Fibroblast of upper back skin (primary cell): Measurements from ENCODE around the gene NEUROG1.

Experiments used
- DNase-seq: peaks from one replicate; pipeline ENCODE4 v3.0.0-alpha.2; 2013

The NEUROG1 gene

DNA sequence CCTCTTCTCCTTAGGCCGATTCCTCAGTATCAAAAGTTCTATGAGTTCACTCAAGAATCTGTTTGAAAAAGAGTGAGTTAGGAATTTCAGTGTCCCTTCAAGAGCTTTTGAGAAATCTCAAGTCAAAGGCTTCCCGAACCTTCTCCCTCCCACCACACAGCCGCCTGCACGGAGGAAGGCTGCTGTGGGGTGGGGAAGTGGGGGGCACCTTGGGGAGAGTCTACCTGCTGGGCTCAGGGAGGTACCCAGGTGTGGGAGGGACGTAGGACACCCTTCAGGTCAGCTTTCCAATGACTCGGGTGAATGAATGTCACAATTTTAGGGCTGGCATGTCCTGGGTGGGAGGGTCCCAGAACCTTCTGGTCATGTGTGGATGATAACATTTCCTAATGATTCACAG lies 25.5 kb upstream of the NEUROG1 start:
- DNase-seq = no peak

DNA sequence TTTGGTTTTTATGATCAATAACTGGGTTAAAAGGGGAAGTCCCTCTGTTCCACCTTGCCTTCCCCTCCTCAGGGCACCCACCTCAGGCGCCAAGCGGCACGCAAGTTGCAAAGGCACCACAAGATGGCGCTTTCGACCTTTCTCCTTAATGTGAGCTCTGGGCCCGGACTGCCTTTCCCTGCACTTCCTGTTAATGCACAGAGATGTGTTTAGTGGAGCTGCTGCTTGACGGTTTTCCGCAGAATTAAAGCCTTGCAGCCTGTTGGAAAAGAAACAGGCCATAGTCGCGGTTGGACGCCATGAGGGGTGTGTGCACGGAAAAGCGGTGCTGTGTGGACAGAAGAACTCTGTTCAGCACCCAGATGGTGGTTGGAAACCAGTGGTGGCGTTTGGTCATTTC lies 25.1 kb upstream of the NEUROG1 start:
- peak; percentile 79 for DNase-seq

DNA sequence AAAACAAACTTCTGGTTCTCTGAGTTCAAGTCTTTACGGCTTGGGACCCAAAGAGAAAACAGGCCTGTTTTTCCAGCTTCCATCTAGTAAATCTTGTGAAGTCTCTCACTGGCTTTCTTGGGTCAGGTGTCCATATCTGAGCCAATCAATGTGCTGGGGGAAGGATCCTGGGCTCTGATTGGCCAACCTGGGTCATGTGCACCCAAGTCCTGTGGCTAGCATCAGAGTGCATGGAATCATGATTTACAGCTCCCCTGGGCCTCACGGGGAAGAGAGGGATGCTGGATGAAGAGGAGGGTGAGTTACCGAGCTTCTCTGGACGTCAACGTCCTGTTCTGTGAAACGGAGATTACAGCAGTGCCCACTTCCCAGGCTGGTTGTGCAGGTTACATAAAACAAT lies 23.6 kb upstream of the NEUROG1 start:
- DNase-seq = peak; percentile 11

DNA sequence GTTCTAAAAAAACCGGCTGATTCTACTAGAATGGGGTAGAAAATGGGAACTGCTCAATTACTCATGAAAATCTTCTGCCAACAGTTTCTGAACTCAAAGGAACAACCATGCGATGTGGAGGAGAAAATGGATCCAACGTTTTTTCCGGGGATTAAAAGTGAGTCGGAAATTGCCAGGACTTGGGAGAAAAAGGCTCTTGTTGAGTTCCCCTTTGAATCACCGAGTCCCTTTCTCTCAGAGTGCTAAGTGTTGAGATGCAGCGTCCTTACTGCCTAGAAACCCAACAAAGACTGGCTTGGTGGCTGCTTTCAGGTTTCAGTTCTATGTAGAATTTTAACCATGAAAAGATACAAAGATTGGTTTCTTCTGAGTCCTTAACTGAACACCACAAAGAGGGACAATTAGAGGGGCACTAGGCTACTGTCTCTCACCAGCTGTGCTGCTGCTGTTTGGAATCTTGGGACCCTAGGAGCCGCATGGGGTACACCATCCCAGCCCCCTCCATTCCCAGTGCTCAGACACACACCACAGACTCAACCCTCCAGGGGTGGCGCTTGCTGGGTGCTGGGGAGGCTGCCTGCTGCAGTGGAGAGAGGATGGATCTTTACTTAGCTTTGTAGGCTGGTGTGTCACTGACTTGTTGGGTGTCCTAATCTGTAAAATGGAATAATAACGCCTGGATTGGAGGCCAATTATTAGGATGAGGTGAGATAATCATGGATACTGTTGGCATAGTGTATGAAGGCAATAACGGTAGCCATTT lies 21.5 kb upstream of the NEUROG1 start:
- DNase-seq = no peak

DNA sequence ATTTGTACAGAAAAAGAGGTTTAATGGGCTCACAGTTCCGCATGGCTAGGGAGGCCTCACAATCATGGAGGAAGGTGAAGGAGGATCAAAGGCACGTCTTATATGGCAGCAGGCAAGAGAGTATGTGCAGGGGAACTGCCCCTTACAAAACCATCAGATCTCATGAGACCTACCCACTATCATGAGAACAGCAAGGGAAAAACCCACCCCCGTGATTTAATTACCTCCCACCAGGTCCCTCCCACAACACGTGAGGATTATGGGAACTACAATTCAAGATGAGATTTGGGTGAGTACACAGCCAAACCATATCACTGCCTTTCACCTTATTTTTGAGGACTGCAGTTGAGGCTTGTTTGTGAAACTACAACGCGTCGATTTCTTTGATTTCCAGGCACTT lies 20.9 kb upstream of the NEUROG1 start:
- DNase-seq = no peak

DNA sequence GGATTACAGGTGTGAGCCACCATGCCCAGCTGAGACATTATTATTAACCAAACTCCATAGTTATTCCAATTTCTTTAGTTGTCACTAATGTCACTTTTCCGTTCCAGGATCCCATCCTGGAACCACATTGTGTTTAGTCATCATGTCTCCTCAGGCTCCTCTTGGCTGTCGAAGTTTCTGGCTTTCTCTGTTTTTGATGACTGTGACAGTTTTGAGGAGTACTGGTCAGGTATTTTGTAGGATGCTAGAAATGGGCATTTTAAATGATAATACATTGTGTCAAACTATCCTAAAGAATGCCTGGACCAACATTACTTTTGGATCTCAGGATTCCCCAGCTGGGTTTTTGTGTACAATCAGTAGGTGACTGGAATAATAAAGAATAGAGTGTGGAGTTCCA lies 19.8 kb upstream of the NEUROG1 start:
- no peak for DNase-seq

DNA sequence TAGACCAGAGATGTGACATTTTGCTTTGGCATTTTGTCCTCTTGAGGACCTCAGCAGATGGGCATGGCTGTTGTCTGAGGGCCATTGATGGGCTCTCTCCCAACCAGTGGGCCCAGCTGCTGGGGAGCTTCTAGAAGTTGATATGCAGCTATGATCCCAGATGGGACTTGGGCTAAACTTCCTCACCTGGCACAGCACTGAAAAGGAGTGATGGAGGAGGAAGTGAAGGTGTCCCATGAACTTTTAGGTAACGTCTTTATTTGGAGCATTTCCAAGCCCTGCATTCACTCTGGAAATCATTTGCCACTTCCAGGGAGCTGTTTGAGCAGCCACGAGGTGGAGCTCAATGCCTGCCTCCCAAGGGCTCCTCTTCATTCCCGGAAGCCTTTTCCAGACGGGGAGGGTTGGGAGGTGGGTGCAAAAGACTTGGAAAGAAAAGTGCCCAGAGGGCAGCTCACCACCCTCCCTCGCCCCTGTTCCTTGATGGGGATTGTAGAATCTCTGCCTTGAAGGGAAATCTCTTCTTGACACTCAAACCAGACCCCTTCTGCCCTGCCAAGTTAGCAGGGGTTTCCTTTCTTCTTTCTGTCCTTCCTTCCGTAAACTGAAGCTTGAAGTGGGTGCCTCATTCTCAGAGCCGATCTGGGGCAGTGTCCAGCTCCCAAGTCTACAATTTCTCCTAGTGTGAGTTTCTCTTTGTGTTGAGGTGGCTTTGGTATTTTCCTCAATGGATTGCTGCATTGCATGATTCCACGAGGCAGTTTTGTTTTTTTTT lies 18.1 kb upstream of the NEUROG1 start:
- DNase-seq = peak; percentile 20

DNA sequence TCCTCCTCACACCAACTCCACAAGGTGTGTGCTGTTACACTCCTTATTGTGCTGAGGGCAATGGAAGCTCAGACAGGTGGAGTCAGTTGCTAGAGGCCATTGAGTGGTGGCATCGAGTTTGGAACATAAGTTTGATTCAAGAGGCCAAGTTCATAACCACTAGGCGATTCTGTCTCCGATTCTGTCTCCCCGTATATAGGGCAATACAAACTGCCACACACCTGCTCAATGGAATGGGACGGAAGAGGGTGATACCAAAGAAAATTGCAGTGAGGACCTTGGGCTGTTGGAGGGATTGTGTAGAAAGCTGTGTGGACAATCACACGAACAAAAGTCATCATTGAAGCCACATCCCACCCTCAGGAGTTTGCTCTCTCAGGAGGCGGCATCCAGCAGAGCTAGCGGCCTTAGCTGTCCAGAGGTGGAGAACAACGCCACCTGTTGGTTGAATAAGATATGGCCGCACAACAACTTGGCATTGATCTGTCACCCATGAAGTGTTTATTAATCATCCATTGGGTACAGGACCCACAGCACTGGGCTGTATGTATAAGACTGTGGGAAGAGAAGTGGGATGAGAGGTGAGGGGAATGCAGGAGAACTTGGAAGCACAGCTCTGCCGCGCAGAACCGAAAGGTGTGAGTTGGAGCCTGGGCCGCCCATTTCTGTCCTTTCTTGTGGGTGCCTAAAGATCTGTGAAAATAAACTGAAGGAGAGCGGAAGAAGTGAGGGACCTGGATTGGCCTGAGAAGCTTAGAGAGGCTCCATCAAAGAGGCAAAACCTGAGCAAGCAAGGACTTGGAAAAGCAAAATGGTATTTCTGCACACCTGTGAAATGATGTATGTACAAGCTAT lies 16.1 kb upstream of the NEUROG1 start:
- peak; percentile 66 for DNase-seq

DNA sequence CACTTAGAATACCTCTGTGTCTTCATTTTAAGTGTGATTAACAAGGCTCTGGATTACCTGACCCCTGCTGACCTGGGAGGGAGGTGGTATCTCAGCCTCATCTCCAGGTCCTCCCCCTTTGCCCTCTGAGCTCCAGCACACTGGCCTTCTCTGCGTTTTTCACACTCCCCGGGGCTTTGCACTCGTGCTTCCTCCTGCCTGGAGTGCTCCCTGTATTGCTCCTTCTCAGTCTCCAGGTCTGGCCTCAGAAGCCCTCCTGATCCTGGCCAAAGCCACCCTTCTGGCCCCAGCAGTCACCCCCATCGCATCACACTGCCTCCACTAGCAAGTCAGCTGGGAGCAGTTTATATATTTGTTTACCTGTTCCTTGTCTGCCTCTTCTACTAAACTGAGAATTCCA lies 13.6 kb upstream of the NEUROG1 start:
- DNase-seq = no peak

DNA sequence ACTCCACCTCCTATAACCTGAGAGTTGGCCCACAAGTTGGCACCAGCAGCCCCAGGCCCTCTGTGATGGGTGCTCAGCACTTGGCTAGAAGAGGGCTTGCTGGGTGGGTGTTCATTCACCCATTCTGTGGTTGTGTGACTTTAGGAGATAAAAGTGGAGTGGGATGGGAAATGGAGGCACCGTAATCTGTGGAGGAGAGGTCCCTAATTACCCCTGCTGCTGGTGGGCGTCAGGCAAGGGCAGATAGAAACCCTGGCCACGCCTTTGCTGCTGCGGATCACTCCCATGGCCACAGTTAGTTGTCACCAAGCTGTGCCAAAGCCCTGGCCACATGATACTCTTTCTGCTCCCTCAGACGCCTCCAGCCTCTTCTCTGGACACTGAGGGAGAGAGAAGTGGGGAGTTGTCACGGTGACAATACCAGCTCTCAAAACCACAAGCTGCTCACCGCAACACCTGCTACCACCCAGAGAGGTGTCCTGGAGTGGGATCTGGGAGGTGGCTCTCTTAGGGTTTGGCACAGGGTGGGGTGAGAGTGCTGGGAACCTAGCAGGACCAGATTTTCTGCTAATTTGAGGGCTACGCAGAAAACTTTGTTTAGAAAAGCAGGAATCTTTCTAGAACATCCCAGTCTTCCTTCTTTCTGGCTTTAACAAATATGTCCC lies 12.0 kb upstream of the NEUROG1 start:
- no peak for DNase-seq

DNA sequence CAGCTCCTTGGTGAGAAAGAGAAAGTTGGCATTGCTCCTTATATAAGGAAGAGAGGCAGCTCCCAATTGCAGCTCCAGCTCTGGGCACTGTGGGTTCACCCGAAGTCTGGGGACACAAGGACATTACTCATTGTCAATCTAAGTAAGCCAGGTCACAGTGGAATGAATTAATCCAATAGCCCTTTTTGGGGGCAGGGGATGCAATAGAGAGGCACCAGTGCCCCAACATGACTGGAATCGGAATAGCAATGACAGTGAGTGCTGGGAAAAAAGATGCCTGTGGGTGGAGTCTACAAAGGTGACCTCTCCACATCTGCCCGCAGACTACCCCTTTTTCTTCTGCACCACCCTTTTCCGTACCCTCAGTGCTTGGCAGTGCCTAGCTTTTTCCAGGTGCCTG lies 11.1 kb upstream of the NEUROG1 start:
- no peak for DNase-seq

DNA sequence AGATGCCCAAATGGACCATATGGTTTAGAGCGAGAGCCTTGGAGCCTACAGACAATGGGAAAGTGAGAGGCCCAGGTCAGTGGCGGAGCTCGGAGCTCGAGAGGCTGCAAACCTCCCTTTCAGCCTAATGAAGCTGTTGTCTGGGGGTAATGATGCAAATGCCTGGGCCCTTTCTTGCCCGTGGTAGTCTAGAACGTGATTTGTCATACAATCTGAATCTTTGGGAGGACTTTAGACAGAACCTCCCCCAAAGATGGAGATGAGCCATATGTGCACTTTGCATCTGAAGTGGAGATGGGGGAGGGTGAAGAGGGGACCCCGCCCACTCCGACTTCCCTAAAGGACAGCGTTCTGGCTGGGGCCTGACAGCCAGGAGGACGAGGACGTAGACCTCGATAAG lies 10.3 kb upstream of the NEUROG1 start:
- DNase-seq = no peak

DNA sequence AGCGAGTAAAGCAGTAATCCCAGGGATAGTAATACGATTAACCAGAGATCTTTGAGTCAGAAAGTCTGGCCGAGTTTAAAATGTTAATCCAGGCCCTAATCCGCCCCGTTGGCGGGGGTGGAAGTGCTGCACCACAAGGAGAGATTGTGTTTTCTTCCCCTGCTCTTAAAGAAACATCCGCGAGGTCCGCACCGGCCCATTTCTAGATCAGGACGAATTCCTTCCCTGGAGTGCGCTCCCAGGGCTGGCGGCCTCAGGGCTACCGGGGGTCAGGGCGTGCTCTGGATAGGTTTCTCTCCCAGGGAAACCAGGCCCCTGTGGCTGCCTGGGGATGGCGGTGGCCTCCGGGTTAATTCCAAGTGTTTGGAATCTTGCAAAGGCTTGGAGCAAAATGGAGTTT lies 9.3 kb upstream of the NEUROG1 start:
- no peak for DNase-seq

DNA sequence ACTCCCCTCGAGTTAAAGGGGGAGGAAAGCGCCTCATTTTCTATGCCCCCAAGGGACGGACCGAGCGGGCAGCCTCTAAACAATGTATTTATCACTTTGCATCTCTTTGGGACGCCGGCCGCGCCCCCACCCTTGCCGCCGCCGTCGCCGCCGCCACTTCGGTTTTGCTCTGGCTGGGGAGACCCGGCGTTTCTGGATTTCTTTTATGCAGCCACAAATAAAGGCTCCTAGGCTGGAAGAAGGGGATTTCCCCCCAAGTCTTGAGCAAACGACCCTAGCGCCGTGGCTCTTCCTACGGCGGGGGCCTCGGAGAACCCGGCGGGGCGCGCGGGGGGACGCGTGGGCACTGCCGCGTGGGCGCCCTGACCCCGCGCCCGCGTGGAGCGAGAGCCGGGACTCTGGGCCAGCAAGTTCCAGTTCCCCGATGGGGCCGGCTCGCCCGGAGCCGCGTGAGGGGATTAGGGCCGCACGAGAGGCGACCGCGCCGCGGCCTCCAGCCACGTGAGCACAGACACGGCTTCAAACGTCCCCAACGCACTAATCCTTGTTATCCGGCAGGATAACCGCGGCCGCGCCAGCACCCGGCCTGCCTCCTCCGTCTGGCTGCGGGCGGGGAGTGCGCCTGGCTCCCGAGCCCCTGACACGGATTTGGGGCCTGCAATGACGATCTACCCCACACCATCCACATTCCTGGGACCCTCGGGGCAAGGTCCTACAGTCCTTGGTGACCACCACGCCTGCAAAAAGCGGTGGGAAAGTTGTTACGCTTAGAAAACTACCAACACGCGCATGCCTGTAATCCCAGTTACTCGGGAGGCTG lies 7.9 kb upstream of the NEUROG1 start:
- no peak for DNase-seq

DNA sequence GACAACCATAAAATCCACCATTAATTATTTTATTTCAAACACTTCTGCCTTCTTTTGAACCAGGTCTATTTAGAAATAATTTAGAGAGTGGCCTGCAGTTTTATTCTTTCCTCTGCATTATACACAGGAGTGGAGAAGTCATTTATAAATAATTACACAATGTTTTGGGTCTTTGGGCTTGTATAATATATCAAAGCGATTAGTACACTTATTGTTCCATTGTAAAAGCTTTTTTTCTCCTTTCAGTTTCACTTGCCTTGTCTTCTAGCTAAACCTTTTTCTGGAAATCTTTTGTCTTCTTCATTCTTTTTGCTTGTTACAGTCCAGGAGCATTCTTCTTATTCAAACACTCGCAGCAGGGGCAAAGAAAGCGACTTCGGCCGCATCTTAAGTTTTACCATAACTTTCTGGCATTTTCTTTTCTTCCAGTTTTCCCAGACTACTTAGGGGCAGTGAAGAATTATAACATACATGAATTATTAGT lies 7.3 kb upstream of the NEUROG1 start:
- no peak for DNase-seq

DNA sequence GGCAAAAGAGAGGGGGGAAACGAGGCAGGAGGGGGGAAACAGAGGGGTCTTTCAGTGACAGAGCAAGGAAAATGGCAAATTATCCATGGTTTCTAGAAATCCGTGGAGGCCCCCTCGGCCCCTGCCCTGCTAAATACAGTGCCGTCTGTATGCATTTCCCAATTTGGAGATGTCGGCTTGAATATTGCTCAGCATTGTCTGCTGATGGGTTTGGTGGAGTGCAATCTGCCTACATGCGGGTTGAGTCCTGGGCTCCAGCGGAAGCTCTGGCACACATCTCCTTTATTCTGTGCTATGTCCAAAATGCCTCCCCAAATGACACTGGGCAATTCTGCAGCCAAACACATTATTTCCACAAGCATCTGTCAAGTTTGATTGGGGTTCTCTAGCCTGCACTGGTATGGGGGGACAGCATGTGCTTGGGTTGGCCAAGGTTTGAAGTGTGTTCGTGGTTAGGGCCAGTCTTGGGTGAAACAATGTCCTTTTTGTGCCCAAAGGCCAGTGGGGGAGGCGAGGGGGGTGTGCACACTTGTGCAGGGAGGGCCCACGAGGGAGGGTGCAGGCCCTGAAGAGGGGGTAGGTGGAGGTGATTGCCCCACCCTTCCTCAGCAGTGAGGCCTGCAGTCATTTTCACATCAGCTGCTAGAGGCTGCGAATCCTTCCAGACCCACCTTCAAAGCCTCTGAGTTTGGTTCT lies 6.2 kb upstream of the NEUROG1 start:
- no peak for DNase-seq

DNA sequence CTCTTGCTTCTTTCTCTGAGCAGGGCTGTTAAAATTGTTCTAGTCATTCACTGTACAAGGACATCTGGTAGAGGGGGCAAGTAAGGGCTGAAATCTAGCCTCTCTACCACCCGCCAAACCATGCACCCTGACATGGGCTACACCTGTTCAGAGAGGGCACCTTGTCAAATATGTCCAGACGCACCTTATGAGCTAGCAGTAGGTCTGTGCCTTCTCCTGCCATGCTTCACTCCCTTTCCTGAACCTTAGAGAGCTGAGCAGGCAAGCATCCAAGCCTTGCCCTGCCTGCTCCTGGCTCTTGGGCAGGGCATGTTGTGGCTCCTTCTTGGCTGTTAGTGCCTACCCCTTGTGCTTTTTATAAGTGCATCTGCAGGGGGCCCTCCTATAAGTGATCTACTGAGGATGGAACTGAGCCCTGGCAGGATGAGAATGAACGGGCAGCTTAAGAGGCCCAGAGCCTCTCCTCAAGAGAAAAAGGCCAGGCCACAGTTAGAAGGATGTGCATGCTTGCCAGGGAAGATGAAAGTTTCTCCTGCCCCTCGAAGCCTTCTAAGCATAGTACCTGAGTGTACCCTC lies 3.8 kb upstream of the NEUROG1 start:
- no peak for DNase-seq

DNA sequence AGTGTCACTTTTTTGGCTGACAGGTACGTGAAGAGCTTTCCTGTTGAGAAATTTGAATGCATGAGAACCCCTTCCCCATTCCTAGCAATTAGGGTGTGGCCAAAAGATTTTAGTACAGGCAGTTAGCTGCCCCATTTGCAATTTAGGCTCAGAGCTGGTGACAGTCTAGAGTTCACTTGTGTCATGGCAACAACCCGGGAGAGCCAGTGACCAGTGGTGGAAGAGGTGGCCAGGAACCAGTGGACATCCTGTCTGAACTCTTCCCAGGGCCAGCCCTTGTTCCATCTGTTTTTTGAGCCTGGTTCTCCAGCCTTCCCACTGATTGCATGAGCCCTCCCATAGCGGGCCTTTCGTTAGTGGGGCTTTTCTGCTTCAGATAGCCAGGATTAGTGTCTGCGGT lies 2.5 kb upstream of the NEUROG1 start:
- no peak for DNase-seq

DNA sequence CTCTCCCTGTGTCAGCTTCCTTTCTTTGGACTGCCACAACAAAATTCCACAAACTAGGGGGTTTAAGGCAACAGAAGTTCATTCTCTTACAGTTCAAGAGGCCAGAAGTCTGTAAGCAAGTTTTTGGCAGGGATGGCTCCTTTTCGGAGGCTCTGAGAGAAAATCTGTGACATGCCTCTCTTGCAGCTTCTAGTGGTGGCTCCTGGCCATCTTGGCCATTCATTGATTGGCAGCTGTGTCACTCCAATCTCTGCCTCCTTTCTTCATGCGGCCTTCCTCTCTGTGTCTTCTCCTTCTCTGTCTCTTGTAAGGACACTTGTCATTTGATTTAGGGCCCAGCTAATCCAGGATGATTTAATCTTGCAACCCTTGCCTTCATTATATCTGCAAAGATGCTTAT lies 2.0 kb upstream of the NEUROG1 start:
- DNase-seq = no peak

DNA sequence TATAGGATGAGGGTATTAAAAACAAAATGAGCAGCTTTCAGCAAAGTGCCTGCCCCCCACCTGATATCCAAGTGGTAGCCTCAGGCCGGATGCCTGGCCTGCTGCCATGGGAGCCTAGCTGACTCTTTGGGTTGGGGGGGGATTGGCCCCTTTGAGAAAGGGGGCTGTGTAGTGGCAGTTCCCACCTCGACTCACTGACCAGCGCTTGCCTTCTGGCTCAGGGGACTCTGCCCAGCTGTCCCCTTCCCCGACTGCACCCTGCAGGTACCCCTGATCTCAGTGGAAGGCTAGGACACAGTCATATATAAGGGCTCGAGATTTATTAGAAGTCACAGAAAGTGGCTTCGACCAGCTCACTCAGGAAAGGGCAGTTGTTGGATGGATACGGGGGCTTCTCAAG lies 1.5 kb upstream of the NEUROG1 start:
- DNase-seq = no peak

DNA sequence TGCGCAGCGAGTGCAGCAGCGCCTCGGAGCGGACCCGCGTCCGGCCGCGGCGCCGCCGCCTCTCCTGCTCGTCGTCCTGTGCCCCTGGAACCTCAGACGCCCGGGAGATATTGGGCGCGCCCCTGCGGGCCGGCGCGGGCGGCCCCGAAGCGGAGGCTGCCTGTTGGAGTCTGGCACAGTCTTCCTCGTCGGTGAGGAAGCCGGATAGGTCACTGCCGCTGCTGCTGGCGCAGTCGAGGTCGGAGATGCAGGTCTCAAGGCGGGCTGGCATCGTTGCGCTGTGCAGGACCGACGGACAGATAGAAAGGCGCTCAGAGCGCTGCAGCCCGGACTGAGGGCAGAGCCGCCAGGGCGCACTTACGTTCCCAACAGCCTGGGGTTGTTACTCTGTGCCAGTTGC lies 344 bp downstream of the NEUROG1 start:
- DNase-seq = no peak
